GM10266 (cell line): Measurements from ENCODE around the gene INSR.

Experiments used
- DNase-seq: peaks from one replicate; pipeline ENCODE4 v3.0.0; 2012; ENCODE audit errors: extremely low spot score
- CTCF ChIP-seq: IDR thresholded peaks from 2 replicates; pipeline ENCODE4 v1.5.1; 2012; ENCODE audit warnings: mild to moderate bottlenecking, low read depth; ENCODE audit not compliant: control insufficient read depth, insufficient read depth; ENCODE audit errors: missing control alignments

Gene INSR

DNA sequence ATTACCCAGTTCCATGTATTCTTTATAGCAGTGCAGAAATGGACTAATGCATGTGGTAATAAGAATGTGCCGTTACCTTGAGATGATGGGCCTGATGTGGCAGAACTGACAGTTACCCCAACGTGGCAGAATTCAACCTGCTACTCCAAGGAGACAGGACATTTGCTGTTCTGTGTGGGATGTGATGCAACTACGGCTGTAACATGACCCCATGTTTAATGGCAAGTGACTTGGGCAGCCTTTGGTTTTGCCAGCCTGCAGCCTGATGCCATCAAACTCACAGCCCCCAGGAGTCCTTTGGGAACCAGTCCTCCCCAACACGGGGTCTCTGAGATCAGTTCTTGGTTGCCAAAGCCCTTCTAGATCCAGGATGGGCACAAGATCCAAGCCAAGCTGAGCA lies 117.4 kb downstream of the INSR start:
- DNase-seq, result no peak
- TF ChIP-seq CTCF, result no peak

GRCh38 chr19:7172794-7173193 lies 121.4 kb downstream of the INSR start:
- TF ChIP-seq CTCF, result no peak
- no peak for DNase-seq

DNA sequence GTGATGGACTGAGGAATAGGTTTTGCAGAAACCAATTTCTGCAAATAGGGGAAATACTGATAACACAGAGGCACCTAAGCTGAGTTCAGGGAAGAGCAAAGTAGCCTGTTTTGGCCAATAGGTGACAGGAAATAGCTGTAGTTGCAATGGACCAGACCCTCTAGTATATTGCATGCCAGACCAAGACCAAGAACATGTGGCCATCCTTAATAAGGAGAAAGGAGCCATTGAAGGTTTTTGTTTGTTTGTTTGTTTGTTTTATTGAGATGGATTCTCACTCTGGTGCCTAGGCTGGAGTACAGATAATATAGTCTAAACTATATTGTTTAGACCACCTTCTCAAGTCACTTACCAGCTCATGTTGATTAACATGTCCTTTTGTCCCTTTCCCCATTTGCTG lies 123.2 kb downstream of the INSR start:
- no peak for DNase-seq
- TF ChIP-seq CTCF, result no peak

GRCh38 chr19:7168941-7169340 lies 125.3 kb downstream of the INSR start:
- TF ChIP-seq CTCF, result no peak
- no peak for DNase-seq

- no peak for TF ChIP-seq CTCF
- no peak for DNase-seq
Measured at GRCh38 chr19:7161292-7161691, 132.9 kb downstream of the INSR start.

DNA sequence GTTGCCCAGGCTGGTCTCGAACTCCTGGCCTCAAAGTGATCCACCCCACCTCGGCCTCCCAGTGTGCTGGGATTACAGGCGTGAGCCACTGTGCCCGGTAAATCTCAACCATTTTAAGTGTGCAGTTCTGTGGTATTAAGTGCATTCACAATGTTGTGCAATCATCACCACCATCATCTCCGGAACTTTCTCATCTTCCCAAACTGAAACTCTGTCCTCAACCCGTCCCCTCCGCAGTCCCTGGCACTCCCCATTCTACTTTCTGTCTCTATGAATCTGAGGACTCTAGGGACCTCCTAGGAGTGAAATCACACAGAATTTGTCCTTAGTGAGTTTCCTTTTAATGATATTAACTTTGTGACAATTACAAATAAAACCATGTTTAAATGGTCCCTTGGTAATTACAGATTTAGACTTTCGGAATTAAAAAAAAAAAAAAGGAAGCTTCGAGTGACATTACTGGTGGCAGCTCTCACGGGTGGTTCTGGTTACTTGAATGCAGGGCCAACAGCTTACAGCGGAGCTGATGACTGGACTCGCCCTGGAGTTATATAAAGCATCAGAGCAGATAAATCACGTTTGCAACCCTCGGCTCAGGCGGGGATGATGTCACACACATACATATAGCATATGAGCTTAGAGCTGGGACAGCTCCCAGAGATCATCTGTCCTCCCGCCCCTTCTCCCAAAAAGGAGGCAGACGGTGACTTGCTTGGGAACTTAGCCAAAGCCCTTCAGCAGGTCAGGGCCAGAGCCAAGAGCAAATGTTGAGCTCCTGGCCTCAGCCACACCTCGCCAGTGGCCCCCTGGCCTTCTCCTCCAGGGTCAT lies 134.9 kb downstream of the INSR start:
- DNase-seq, result no peak
- TF ChIP-seq CTCF, result no peak

GRCh38 chr19:7153022-7153421 lies 141.2 kb downstream of the INSR start:
- TF ChIP-seq CTCF, result no peak
- no peak for DNase-seq
